GM23338 (cell line): ENCODE data around the gene GUCY1A2.

Experiments
- CTCF ChIP-seq, 2 experiments: fragments of 200-600 bp in 1 of 2; sonication (generic) in 1 of 2; conservative IDR thresholded peaks; 2 replicates each; pipeline versions ENCODE4 v1.5.1 to v1.6.1; 2016 to 2017; ENCODE audit warnings: antibody characterized with exemption in 2 of 2, low read depth in 2 of 2, mild to moderate bottlenecking in 2 of 2, moderate library complexity in 1 of 2
- EZH2 ChIP-seq: fragments of 200-600 bp; sonication (generic); IDR thresholded peaks from one replicate; pipeline ENCODE4 v1.8.0; 2017; ENCODE audit warnings: antibody characterized with exemption, mild to moderate bottlenecking, low read depth; ENCODE audit not compliant: unreplicated experiment
- EZH2phosphoT487 ChIP-seq: fragments of 200-600 bp; sonication (generic); IDR thresholded peaks from one replicate; pipeline ENCODE4 v1.8.1; 2018; ENCODE audit warnings: antibody characterized with exemption; ENCODE audit not compliant: unreplicated experiment

- TF ChIP-seq EZH2phosphoT487 (no peak), CTCF (conservative IDR thresholded peaks at IDR 0.05; ENCODE audit: low read depth in 2 of 2) (no peak), EZH2 (no peak)
Observed at GRCh38 chr11:106828976-106829375, 189.3 kb downstream of the GUCY1A2 start.
